Upper lobe of left lung (tissue), 6 donors: ENCODE data around the gene SYCP2L. TPM values are rescaled to one million over a fixed set of nuclear protein-coding genes. Genes with fewer than 3 reads are reported as not detected.

ENCODE experiments used
- ATAC-seq, 2 donors: fragments of 200-7000 bp; cut with Tn5 transposase; one replicate each; pipeline ENCODE4 v1.9.1; 2022; ENCODE audit warnings: mild to moderate bottlenecking in 2 of 2, moderate library complexity in 2 of 2; ENCODE audit not compliant: low FRiP score in 2 of 2
- DNase-seq, 2 donors: peaks; one replicate each; pipeline ENCODE4 v3.0.0-alpha.2; 2019 to 2020
- H3K27ac ChIP-seq, 4 donors: fragments of 200-600 bp; sonication (generic); one replicate each; pipeline ENCODE4 v1.5.1; 2016 to 2019
- H3K27me3 ChIP-seq, 4 donors: fragments of 200-600 bp; sonication (generic); one replicate each; pipeline ENCODE4 v1.5.1; 2017 to 2019
- H3K36me3 ChIP-seq, 4 donors: fragments of 200-600 bp; sonication (generic); one replicate each; pipeline ENCODE4 v1.5.1; 2016 to 2019
- H3K4me1 ChIP-seq, 4 donors: fragments of 200-600 bp; sonication (generic); one replicate each; pipeline ENCODE4 v1.5.1; 2018 to 2019
- H3K4me3 ChIP-seq, 4 donors: fragments of 200-600 bp; sonication (generic); one replicate each; pipeline ENCODE4 v1.5.1; 2017 to 2019; ENCODE audit warnings: mild to moderate bottlenecking in 2 of 4, moderate library complexity in 1 of 4
- H3K9me3 ChIP-seq, 4 donors: fragments of 200-600 bp; sonication (generic); one replicate each; pipeline ENCODE4 v1.5.1; 2018 to 2019
- EP300 ChIP-seq, 4 donors: sonication (generic); formaldehyde crosslinking; IDR thresholded peaks; one replicate each; pipeline ENCODE4 v1.5.1; 2017; ENCODE audit warnings: antibody characterized with exemption in 4 of 4, control low read depth in 2 of 4
- POLR2A ChIP-seq, 4 donors: fragments of 450-650 bp; IDR thresholded peaks; one replicate each; pipeline ENCODE4 v1.5.1; 2016 to 2017; ENCODE audit warnings: antibody characterized with exemption in 4 of 4, mild to moderate bottlenecking in 2 of 4
- POLR2AphosphoS5 ChIP-seq, 2 donors: sonication (generic); formaldehyde crosslinking; IDR thresholded peaks; one replicate each; pipeline ENCODE4 v1.5.1; 2017; ENCODE audit warnings: antibody characterized with exemption in 2 of 2
- whole genome bisulfite sequencing, 2 donors: methylation state at CpG; one replicate each; pipeline ENCODE4 v1.1.5; 2017 to 2018; 5-methylcytosine and 5-hydroxymethylcytosine counted together
- total RNA-seq, 6 donors: library from RNA; depleted of rRNA in 4 of 6; stranded (reverse); fragments of >200 nt in 4 of 6; gene quantifications; one replicate each; pipeline versions ENCODE4 v1.1.0 to v1.2.1, GENCODE V29; 2016 to 2021
- TF ChIP-seq, protein P1 (sequence below), 6 experiments: fragments of 450-650 bp in 4 of 6; fragments of 200-600 bp in 2 of 6; sonication (generic) in 2 of 6; IDR thresholded peaks; one replicate each; pipeline ENCODE4 v1.5.1; 2016 to 2019; ENCODE audit warnings: antibody characterized with exemption in 6 of 6
- donor health status: DM: no; HTN: no; CAD: no; lungs with moderate emphysema.
- donor health status: DM: no; HTN: yes; CAD: no; lungs with severe emphysema.

Gene SYCP2L
- total RNA-seq, 6 donors from 2014 or later, result 0.46 to 8.4 (median 1.6) TPM

DNA sequence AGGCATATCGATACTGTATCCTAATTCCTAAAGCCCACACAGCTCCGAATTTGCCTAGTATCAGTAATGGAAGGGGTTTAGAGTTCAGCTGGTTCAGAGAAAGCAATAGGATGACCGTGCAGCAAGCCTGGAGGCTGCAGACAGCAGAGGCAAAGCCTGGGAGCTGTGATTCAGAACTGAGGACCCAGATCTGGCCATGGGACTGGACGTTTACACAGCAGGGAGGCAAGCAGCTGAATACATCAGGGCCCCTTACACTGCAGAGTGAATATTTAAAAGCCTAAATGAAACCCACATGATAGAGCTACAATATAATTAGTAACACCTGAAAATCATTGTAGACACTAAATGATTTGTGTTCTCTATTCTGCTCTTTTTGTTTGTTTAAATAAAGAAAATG lies 119.2 kb downstream of the SYCP2L start:
- Histone ChIP-seq H3K27me3 (no peaks in the 10 kb centered on the region), H3K9me3 (no peaks in the 10 kb centered on the region), H3K4me1 (no peaks in the 10 kb centered on the region), H3K27ac (no peak overlapping the region), H3K4me3 (no peak overlapping the region), H3K36me3 (no peaks in the 10 kb centered on the region)
- TF ChIP-seq POLR2A (IDR thresholded peaks at IDR 0.05) (no peak), EP300 (IDR thresholded peaks at IDR 0.05) (no peak), POLR2AphosphoS5 (IDR thresholded peaks at IDR 0.05) (no peak)
- TF ChIP-seq, protein P1, sequence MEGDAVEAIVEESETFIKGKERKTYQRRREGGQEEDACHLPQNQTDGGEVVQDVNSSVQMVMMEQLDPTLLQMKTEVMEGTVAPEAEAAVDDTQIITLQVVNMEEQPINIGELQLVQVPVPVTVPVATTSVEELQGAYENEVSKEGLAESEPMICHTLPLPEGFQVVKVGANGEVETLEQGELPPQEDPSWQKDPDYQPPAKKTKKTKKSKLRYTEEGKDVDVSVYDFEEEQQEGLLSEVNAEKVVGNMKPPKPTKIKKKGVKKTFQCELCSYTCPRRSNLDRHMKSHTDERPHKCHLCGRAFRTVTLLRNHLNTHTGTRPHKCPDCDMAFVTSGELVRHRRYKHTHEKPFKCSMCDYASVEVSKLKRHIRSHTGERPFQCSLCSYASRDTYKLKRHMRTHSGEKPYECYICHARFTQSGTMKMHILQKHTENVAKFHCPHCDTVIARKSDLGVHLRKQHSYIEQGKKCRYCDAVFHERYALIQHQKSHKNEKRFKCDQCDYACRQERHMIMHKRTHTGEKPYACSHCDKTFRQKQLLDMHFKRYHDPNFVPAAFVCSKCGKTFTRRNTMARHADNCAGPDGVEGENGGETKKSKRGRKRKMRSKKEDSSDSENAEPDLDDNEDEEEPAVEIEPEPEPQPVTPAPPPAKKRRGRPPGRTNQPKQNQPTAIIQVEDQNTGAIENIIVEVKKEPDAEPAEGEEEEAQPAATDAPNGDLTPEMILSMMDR (IDR thresholded peaks at IDR 0.05), result no peak
- ATAC-seq (no peak), DNase-seq (no peak)
- WGBS, 2 donors, result 71 to 76% methylated on average over 4 of the region's 4 CpGs

DNA sequence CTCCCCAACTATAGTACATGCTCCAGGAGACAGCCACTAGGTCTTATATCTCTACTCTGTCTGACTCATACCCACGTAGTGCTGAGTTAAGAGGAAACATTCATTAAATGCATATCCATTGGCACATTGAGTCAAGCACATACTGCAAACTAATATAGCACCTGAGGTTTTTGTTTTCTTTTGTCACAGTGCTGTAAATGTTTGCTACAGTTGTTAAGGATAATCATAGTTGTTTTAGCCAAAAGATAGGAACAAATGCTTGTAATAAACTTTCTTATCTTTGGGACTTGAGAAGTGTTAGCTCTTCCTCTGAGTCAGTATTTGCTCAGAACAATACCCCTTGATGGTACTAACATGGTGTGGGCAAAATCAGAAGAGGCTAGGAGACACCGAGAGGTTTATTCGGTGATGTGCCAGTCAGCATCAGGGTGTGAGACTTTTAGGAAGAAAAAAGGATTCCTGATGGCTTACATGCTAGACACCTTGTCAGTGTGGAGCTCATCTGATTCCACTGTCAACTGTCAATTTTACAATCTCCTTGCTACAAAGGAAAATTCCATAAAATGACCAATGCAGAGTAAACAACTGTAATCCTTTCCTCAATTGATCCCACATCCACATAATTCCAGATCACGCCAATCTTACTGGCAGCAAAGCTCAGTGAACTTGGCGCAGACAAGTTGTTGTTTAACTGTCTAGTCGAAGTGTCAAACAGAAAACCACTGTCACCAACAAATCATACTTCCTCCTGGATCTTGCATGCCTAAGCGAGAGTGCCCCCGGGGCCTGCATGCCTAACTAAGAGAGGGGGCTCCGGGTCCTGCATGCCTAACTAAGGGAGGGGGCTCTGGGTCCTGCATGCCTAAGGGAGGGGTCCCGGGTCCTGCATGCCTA lies 121.1 kb downstream of the SYCP2L start:
- no peak for ATAC-seq
- TF ChIP-seq POLR2A (IDR thresholded peaks at IDR 0.05) (no peak), EP300 (IDR thresholded peaks at IDR 0.05) (no peak), POLR2AphosphoS5 (IDR thresholded peaks at IDR 0.05) (no peak)
- TF ChIP-seq, protein P1 (IDR thresholded peaks at IDR 0.05), result no peak
- Histone ChIP-seq H3K4me3 (no peak overlapping the region), H3K27me3 (no peaks in the 10 kb centered on the region), H3K9me3 (no peaks in the 10 kb centered on the region), H3K4me1 (no peaks in the 10 kb centered on the region), H3K27ac (no peak overlapping the region), H3K36me3 (no peaks in the 10 kb centered on the region)
- WGBS, 2 donors, result 79 to 82% methylated on average over 7 to 10 of the region's 10 CpGs
- DNase-seq, result no peak

DNA sequence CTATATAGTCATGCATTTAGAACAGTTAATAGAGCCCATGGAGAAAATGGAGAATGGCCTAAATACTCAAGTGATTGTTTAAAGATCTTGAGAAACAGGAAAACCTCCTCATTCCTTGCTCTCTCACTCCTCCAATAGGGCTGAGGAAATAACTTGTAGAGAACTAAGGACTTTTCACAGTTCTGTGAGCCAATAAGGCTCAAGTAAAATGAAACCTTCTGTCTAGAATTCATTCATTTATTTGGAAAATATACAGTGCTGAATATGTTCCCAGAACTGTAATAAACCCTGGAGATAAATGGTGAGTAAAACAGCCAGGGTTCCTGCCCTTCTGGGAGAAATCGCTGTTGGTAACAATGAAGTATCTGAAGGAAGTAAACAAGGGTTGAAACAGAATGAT lies 122.0 kb downstream of the SYCP2L start:
- no peaks in the 10 kb centered on the region for H3K4me1 ChIP-seq
- no peak overlapping the region for H3K4me3 ChIP-seq
- 48 to 72% methylated on average over 1 of the region's 1 CpG for WGBS, 2 donors
- TF ChIP-seq POLR2A (IDR thresholded peaks at IDR 0.05) (no peak), POLR2AphosphoS5 (IDR thresholded peaks at IDR 0.05) (no peak), EP300 (IDR thresholded peaks at IDR 0.05) (no peak)
- TF ChIP-seq, protein P1 (IDR thresholded peaks at IDR 0.05), result no peak
- H3K9me3 ChIP-seq, result no peaks in the 10 kb centered on the region
- no peaks in the 10 kb centered on the region for H3K27me3 ChIP-seq
- DNase-seq (no peak), ATAC-seq (no peak)
- H3K27ac ChIP-seq, result no peak overlapping the region
- H3K36me3 ChIP-seq, result no peaks in the 10 kb centered on the region

DNA sequence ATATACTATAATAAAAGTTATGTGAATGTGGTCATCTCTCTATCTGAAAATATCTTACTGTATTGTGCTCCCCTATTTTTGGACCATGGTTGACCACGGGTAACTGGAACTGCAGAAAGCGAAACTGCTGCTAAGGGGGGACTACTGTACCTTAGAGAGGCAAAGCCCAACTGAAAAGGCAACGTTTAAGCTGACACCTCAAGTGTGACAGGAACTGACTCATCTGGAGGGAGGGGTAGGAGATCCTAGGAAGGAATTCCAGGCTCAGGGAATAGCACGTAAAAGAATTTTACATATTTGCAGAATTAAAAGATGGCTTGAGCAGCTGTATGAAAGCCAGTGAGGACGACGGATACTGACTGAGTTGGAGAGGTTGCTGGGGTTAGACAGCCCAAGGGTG lies 122.5 kb downstream of the SYCP2L start:
- DNase-seq (no peak), ATAC-seq (no peak)
- Histone ChIP-seq H3K27ac (no peak overlapping the region), H3K36me3 (no peaks in the 10 kb centered on the region), H3K27me3 (no peaks in the 10 kb centered on the region), H3K9me3 (no peaks in the 10 kb centered on the region), H3K4me1 (no peaks in the 10 kb centered on the region), H3K4me3 (no peak overlapping the region)
- TF ChIP-seq POLR2A (IDR thresholded peaks at IDR 0.05) (no peak), POLR2AphosphoS5 (IDR thresholded peaks at IDR 0.05) (no peak), EP300 (IDR thresholded peaks at IDR 0.05) (no peak)
- TF ChIP-seq, protein P1 (IDR thresholded peaks at IDR 0.05), result no peak
- WGBS, 2 donors, result 67 to 72% methylated on average over 6 of the region's 6 CpGs
